H1 (cell line): ENCODE measurements around the gene KHSRP. TPM values are rescaled to one million over a fixed set of nuclear protein-coding genes. Genes with fewer than 3 reads are reported as not detected.

Experiments used
- CTCF ChIA-PET: fragments of 300-600 bp; sonication (Branson Sonifier 250); formaldehyde crosslinking; loops from one replicate; lab custom pipeline; 2021; ENCODE audit not compliant: partially characterized antibody; lab: Charles Lee
- POLR2A ChIA-PET: fragments of 300-600 bp; sonication (Branson Sonifier 250); formaldehyde crosslinking; loops from one replicate; lab custom pipeline; 2021; ENCODE audit warnings: inconsistent platforms; ENCODE audit not compliant: partially characterized antibody; lab: Charles Lee
- DNase-seq, 2 experiments: peaks; one replicate each; pipeline versions ENCODE4 v3.0.0 to v3.0.0-alpha.2; 2010 to 2022; ENCODE audit warnings: low spot score in 2 of 2, low read depth in 1 of 2, mixed read lengths in 1 of 2
- FAIRE-seq: peaks from 2 replicates; lab custom pipeline; 2011; peaks lifted over from hg19 to GRCh38; lab: Jason Lieb, UNC
- H2AFZ ChIP-seq: 2 replicates; pipeline ENCODE4 v1.8.1; 2012; ENCODE audit warnings: low read length, inconsistent platforms
- H2AK5ac ChIP-seq: 2 replicates; pipeline ENCODE4 v1.6.1; 2013; ENCODE audit warnings: low read depth, low read length
- H2BK120ac ChIP-seq: replicated peaks from 2 replicates; pipeline ENCODE3; 2013; ENCODE audit warnings: low read depth, low read length, inconsistent platforms
- H2BK12ac ChIP-seq: 2 replicates; pipeline ENCODE4 v1.6.1; 2013; ENCODE audit warnings: low read depth, low read length
- H2BK15ac ChIP-seq: 2 replicates; pipeline ENCODE4 v1.6.1; 2013; ENCODE audit warnings: low read length
- H2BK20ac ChIP-seq: 2 replicates; pipeline ENCODE4 v1.6.1; 2013; ENCODE audit warnings: low read length
- H2BK5ac ChIP-seq: 2 replicates; pipeline ENCODE4 v1.6.1; 2013; ENCODE audit warnings: low read depth, low read length
- H3K14ac ChIP-seq: 2 replicates; pipeline ENCODE4 v1.6.1; 2013; ENCODE audit warnings: inconsistent platforms; ENCODE audit not compliant: insufficient read length
- H3K18ac ChIP-seq: 2 replicates; pipeline ENCODE4 v1.6.1; 2013; ENCODE audit warnings: low read length; ENCODE audit errors: extremely low read depth
- H3K23ac ChIP-seq: 2 replicates; pipeline ENCODE4 v1.6.1; 2013; ENCODE audit warnings: inconsistent platforms; ENCODE audit not compliant: insufficient read length
- H3K23me2 ChIP-seq: 2 replicates; pipeline ENCODE4 v1.6.1; 2013; ENCODE audit warnings: low read depth, low read length
- H3K27ac ChIP-seq: 2 replicates; pipeline ENCODE4 v1.6.1; 2011; ENCODE audit warnings: low read depth, low read length, inconsistent platforms
- H3K27me3 ChIP-seq, 4 experiments: replicated peaks in 1 of 4; 1 replicate in 1 of 4; 2 replicates in 3 of 4; pipeline versions ENCODE4 v1.6.1 to v1.8.1; 2011 to 2013; ENCODE audit warnings: low read length in 3 of 4, mild to moderate bottlenecking in 3 of 4, inconsistent platforms in 2 of 4, mixed read lengths in 2 of 4, moderate library complexity in 1 of 4; ENCODE audit not compliant: control insufficient read depth in 3 of 4, insufficient read depth in 3 of 4; ENCODE audit errors: extremely low read depth in 1 of 4
- H3K36me3 ChIP-seq, 4 experiments: 2 replicates each; pipeline versions ENCODE4 v1.6.1 to v1.8.1; 2011 to 2013; ENCODE audit warnings: mild to moderate bottlenecking in 4 of 4, low read length in 3 of 4, moderate library complexity in 2 of 4, control low read depth in 1 of 4, inconsistent platforms in 1 of 4; ENCODE audit not compliant: insufficient read depth in 4 of 4, control insufficient read depth in 2 of 4
- H3K4ac ChIP-seq: replicated peaks from 2 replicates; pipeline ENCODE3; 2013; ENCODE audit warnings: low read length, low read depth, mixed read lengths, inconsistent platforms; ENCODE audit not compliant: insufficient read length
- H3K4me1 ChIP-seq, 4 experiments: replicated peaks in 1 of 4; 1 replicate in 1 of 4; 2 replicates in 3 of 4; pipeline versions ENCODE4 v1.6.1 to v1.8.1; 2011 to 2013; ENCODE audit warnings: low read length in 3 of 4, inconsistent platforms in 2 of 4, mixed read lengths in 1 of 4; ENCODE audit not compliant: insufficient read depth in 4 of 4, control insufficient read depth in 3 of 4
- H3K4me2 ChIP-seq, 2 experiments: 2 replicates each; pipeline versions ENCODE4 v1.6.1 to v1.8.1; 2011 to 2013; ENCODE audit warnings: low read depth in 2 of 2, low read length in 2 of 2, control low read depth in 1 of 2, inconsistent platforms in 1 of 2, mild to moderate bottlenecking in 1 of 2; ENCODE audit not compliant: insufficient read depth in 1 of 2
- H3K4me3 ChIP-seq, 4 experiments: fragments of 200-600, 300-600 bp in 1 of 4; sonication (generic), shearing (Covaris generic), sonication (Bioruptor Twin) in 1 of 4; 2 replicates each; pipeline versions ENCODE4 v1.5.1 to v1.8.1; 2011 to 2016; ENCODE audit warnings: low read length in 4 of 4, low read depth in 3 of 4, control low read depth in 2 of 4, inconsistent platforms in 2 of 4, mild to moderate bottlenecking in 2 of 4, mixed read lengths in 1 of 4, moderate library complexity in 1 of 4; ENCODE audit not compliant: insufficient read depth in 2 of 4; ENCODE audit errors: extremely low read depth in 1 of 4
- H3K56ac ChIP-seq: replicated peaks from 2 replicates; pipeline ENCODE3; 2013; ENCODE audit warnings: low read depth, mild to moderate bottlenecking, mixed read lengths, low read length, inconsistent platforms; ENCODE audit not compliant: insufficient read length
- H3K79me1 ChIP-seq: 2 replicates; pipeline ENCODE4 v1.6.1; 2013; ENCODE audit warnings: low read depth, low read length, control low read depth
- H3K79me2 ChIP-seq, 2 experiments: 2 replicates each; pipeline versions ENCODE4 v1.6.1 to v1.8.1; 2012 to 2013; ENCODE audit warnings: low read length in 2 of 2, mild to moderate bottlenecking in 2 of 2, inconsistent platforms in 1 of 2; ENCODE audit not compliant: insufficient read depth in 2 of 2, control insufficient read depth in 1 of 2
- H3K9ac ChIP-seq, 4 experiments: replicated peaks in 1 of 4; 1 replicate in 1 of 4; 2 replicates in 3 of 4; pipeline versions ENCODE4 v1.6.1 to v1.8.1; 2011 to 2013; ENCODE audit warnings: low read depth in 3 of 4, low read length in 3 of 4, control low read depth in 2 of 4, mild to moderate bottlenecking in 2 of 4, moderate library complexity in 2 of 4, inconsistent platforms in 1 of 4; ENCODE audit errors: extremely low read depth in 1 of 4
- H3K9me3 ChIP-seq, 2 experiments: 2 replicates each; pipeline versions ENCODE4 v1.6.1 to v1.8.1; 2012 to 2013; ENCODE audit warnings: mild to moderate bottlenecking in 2 of 2, moderate library complexity in 2 of 2, control low read depth in 1 of 2, inconsistent platforms in 1 of 2, low read depth in 1 of 2, low read length in 1 of 2, mixed read lengths in 1 of 2; ENCODE audit not compliant: insufficient read depth in 2 of 2
- H4K20me1 ChIP-seq, 2 experiments: replicated peaks in 1 of 2; 2 replicates each; pipeline versions ENCODE3 to v1.8.1; 2011 to 2013; ENCODE audit warnings: inconsistent platforms in 2 of 2, low read length in 2 of 2, mild to moderate bottlenecking in 1 of 2; ENCODE audit not compliant: insufficient read depth in 2 of 2, control insufficient read depth in 1 of 2
- H4K5ac ChIP-seq: 2 replicates; pipeline ENCODE4 v1.6.1; 2013; ENCODE audit warnings: low read length, low read depth, mixed read lengths, inconsistent platforms; ENCODE audit not compliant: insufficient read length
- H4K8ac ChIP-seq: 2 replicates; pipeline ENCODE4 v1.8.0; 2013; ENCODE audit warnings: mild to moderate bottlenecking, moderate library complexity, low read length, inconsistent platforms; ENCODE audit not compliant: insufficient read depth; ENCODE audit errors: extremely low read depth
- H4K91ac ChIP-seq: replicated peaks from 2 replicates; pipeline ENCODE3; 2013; ENCODE audit warnings: low read length, mixed read lengths, inconsistent platforms; ENCODE audit not compliant: insufficient read length
- E2F6 ChIP-seq: IDR thresholded peaks from 2 replicates; pipeline ENCODE4 v1.6.1; 2012; ENCODE audit warnings: inconsistent platforms
- GABPA ChIP-seq: IDR thresholded peaks from 2 replicates; pipeline ENCODE4 v1.6.1; 2011; ENCODE audit warnings: mild to moderate bottlenecking, low read length, moderate library complexity, borderline replicate concordance; ENCODE audit not compliant: insufficient read depth
- HDAC6 ChIP-seq: IDR thresholded peaks from one replicate; pipeline ENCODE4 v1.7.1; 2012; ENCODE audit warnings: low read depth, mild to moderate bottlenecking, inconsistent platforms, low read length, moderate library complexity
- KDM5A ChIP-seq: fragments of 200-600 bp; IDR thresholded peaks from 2 replicates; pipeline ENCODE4 v1.7.1; 2012; ENCODE audit warnings: mild to moderate bottlenecking, low read length, inconsistent platforms, mixed read lengths
- SIN3A ChIP-seq, 2 experiments: IDR thresholded peaks in 1 of 2; conservative IDR thresholded peaks in 1 of 2; 2 replicates each; pipeline ENCODE4 v1.6.1; 2011 to 2012; ENCODE audit warnings: low read length in 2 of 2, improper control_type of control experiment in 1 of 2, low read depth in 1 of 2, mild to moderate bottlenecking in 1 of 2
- SP1 ChIP-seq: IDR thresholded peaks from 2 replicates; pipeline ENCODE4 v1.6.1; 2011; ENCODE audit warnings: low read depth, low read length
- TAF7 ChIP-seq: optimal IDR thresholded peaks from 2 replicates; pipeline ENCODE3; 2011; ENCODE audit warnings: low read depth, mild to moderate bottlenecking, inconsistent platforms, low read length, moderate library complexity, borderline replicate concordance
- WGBS, 2 experiments: shearing (Covaris generic) in 1 of 2; methylation state at CpG; one replicate each; pipeline versions ENCODE4 v1.1.6 to v1.1.7; 2013 to 2015; ENCODE audit warnings: low lambda C conversion rate in 2 of 2, mixed read lengths in 2 of 2, inconsistent platforms in 1 of 2, low coverage in 1 of 2, missing lambda C conversion rate in 1 of 2; ENCODE audit not compliant: insufficient replicate concordance in 2 of 2, insufficient coverage in 1 of 2, insufficient read length in 1 of 2; ENCODE audit errors: extremely low coverage in 1 of 2, missing lambda C conversion rate in 1 of 2; 5-methylcytosine and 5-hydroxymethylcytosine counted together
- polyA plus RNA-seq, 7 experiments: library from polyadenylated mRNA; depleted of rRNA in 3 of 7; stranded (reverse) in 5 of 7; unstranded in 2 of 7; fragments of >200 nt in 5 of 7; fragments of 200-250 nt in 2 of 7; gene quantifications; 1 replicate in 5 of 7; 2 replicates in 1 of 7; 4 replicates in 1 of 7; pipeline versions ENCODE4 v1.2.1 to v1.2.3, GENCODE V29; 2011 to 2013; ENCODE audit warnings: missing spikeins in 2 of 7, mixed read lengths in 2 of 7
- total RNA-seq: library from RNA; stranded (reverse); fragmentation: NEBNext Ultra II Directional; extraction: Animal tissue kit (Norgen Biotek cat#: 25700); gene quantifications from 2 replicates; pipeline ENCODE4 v1.2.1, GENCODE V29; 2021

The KHSRP gene
- total and polyA plus RNA-seq, 2 of the 8 experiments (the other 6 are each of a cell fraction or from before 2014, with no cell fraction given), result 143 to 573 TPM

GRCh38 chr19:6384381-6384780 lies 40.2 kb downstream of the KHSRP start:
- Histone ChIP-seq H3K4me1 (no peaks in the 10 kb centered on the region), H3K4me2 (no peak overlapping the region), H2BK15ac (no peak overlapping the region), H3K14ac (no peak overlapping the region), H2BK120ac (no peak overlapping the region), H2BK20ac (no peak overlapping the region), H4K8ac (no peak overlapping the region), H2AFZ (no peak overlapping the region), H3K9me3 (peaks cover 5 to 11% of the 10 kb centered on the region in 2 experiments; a peak in 2 of 4 replicates), H3K79me2 (no peaks in the 10 kb centered on the region; a peak in 1 of 4 replicates), H3K23me2 (no peaks in the 10 kb centered on the region), H3K79me1 (no peaks in the 10 kb centered on the region), H3K27me3 (no peaks in the 10 kb centered on the region), H3K4me3 (no peak overlapping the region), H3K4ac (no peak overlapping the region), H2AK5ac (no peak overlapping the region), H4K5ac (no peak overlapping the region), H3K18ac (no peak overlapping the region), H4K91ac (no peak overlapping the region), H3K56ac (no peak overlapping the region), H4K20me1 (peaks cover 2 to 11% of the 10 kb centered on the region in 2 experiments), H2BK12ac (no peak overlapping the region), H3K9ac (no peak overlapping the region), H3K36me3 (peaks cover 33 to 76% (median 56%) of the 10 kb centered on the region in 4 experiments), H3K27ac (no peak overlapping the region), H2BK5ac (no peak overlapping the region), H3K23ac (no peak overlapping the region)
- TF ChIP-seq SIN3A (conservative IDR thresholded peaks at IDR 0.05 in 1 of 2, IDR thresholded peaks at IDR 0.05 in 1 of 2; ENCODE audit: low read depth in 1 of 2, low read length in 2 of 2), result no peak
- no peak for TF ChIP-seq GABPA
- TF ChIP-seq HDAC6, result no peak
- TF ChIP-seq TAF7, result no peak
- TF ChIP-seq E2F6, result no peak
- TF ChIP-seq KDM5A, result no peak
- no peak for TF ChIP-seq SP1
- 84% methylated on average over 4 of the region's 4 CpGs; no CpG with 5 or more reads in 1 of the 2 experiments for WGBS, 2 experiments
- no peak for DNase-seq
- no peak for FAIRE-seq
- CTCF ChIA-PET, result interaction anchor here (0.6 kb wide), 1 partner anchor 94 kb away, joined by 4 read pairs; no protein-coding TSS in a partner anchor
- POLR2A ChIA-PET, result interaction anchor here (0.9 kb wide), 1 partner anchor 24 kb away, joined by 3 read pairs; no protein-coding TSS in a partner anchor
